Measurements from ENCODE around the gene MCF2L. TPM values are rescaled to one million over a fixed set of nuclear protein-coding genes. Genes with fewer than 3 reads are reported as not detected.

The MCF2L gene
- total and polyA plus RNA-seq, 7 experiments from 2014 or later: 0.51 to 32.6 (median 19.7) TPM

DNA sequence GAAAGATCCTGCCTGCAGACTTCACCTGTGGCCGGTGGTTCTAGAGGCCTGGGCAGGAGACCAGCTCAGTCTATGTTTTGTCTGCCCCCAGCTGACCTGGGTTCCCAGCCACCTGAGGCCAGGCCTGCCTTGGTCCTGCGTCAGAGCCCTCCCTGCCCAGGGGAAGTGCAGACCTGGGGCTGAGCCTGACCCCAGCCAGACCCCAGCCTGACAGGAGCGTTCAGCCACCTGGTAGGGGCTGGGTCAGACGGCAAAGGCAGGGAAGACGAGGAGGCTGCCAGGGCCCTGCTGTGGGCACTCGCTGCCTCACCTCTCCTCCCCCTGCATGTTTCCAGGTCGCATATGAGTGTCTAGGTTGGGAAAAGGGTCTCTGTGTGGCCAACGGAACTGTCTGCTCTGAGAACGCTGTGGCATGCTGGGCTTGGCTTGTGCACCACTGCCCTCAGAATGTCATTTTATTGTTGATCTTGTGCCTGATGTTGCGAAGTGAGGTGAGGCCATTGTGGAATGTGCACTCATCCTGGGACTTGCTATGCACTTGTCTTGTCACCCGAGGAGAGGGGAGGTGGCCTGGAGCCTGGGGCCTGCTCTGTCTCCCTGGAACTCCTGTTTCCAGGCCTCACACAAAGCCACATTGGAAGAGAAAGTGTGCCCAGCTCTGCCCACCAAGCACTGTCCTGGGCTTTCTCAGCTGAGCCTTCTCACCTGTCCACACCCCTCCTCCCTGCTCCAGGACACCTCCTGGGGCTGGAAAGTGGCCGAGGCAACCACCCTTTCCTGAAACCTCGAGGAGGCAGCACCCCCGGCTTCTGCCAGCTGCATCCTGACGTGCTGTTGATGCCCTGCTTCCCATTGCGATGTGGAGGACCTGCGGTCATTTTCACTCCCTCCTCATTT lies 15.2 kb upstream of the MCF2L start:
- Histone ChIP-seq H3K36me3 (ENCODE audit: control insufficient read depth in 2 of 3, insufficient read depth in 3 of 3, low read length in 3 of 3) (no peaks in the 10 kb centered on the region), H3K4me3 (ENCODE audit: low read length) (no peak overlapping the region), H3K27ac (ENCODE audit: low read depth, low read length) (no peak overlapping the region), H3K9me3 (ENCODE audit: control insufficient read depth in 2 of 3, low read length in 3 of 3) (no peaks in the 10 kb centered on the region), H3K4me1 (ENCODE audit: control insufficient read depth in 2 of 2, insufficient read depth in 2 of 2, low read length in 2 of 2) (no peaks in the 10 kb centered on the region), H3K27me3 (ENCODE audit: control insufficient read depth in 2 of 2, insufficient read depth in 2 of 2, low read length in 2 of 2) (no peaks in the 10 kb centered on the region)
- POLR2A ChIA-PET: no interaction called here
- intact Hi-C loops (cut with micrococcal nuclease): no loop called here
- ATAC-seq (no peak), DNase-seq (no peak)
- Mint-ChIP-seq H3K27me3 (peaks cover 0 to 24% (median 4%) of the 10 kb centered on the region in 5 donors), H3K36me3 (no peaks in the 10 kb centered on the region), H3K4me3 (no peak overlapping the region), H3K9me3 (no peaks in the 10 kb centered on the region), H3K27ac (no peak overlapping the region), H3K4me1 (no peaks in the 10 kb centered on the region)
- CTCF ChIA-PET: no interaction called here

DNA sequence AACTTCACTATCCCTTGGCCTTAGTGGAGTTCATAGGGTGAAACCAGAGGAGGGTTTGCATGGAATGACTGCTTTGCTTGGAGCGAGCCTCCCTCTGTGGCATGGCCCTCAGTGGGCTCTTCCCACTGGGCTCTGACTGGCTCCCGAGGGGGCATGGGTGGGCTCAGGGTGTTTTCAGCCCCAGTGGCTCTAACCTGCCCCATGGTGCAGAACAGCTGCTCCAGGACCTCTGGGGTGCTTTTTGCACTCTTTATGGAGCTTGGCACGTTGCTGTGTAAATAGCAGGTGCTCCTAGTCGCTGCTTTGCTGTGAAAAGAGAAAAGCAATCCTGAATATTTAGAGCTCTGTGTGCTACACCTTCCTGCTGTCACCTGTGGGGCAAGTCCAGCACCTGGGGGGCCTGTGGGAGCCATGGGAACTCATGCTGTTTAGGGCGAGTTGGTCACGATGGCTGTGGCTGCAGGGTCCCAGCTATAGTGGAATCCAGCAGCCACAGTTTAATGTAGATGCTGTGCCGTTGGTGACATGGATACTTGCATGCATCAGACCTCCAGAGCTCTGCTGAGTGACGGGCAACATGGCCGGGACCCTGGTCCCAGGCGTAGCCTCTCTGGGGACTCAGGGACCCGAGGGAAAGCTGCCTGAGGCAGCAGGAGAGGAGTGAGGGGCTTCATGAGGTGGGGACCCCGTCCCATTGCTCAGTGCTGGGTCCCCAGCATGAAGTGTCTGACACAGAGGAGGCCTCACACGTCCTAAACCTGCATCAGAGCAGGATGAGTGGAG lies 14.3 kb upstream of the MCF2L start:
- ChIA-PET CTCF (no interaction called here), POLR2A (no interaction called here)
- DNase-seq: no peak
- Histone ChIP-seq H3K27me3 (ENCODE audit: control insufficient read depth in 2 of 2, insufficient read depth in 2 of 2, low read length in 2 of 2) (no peaks in the 10 kb centered on the region), H3K4me1 (ENCODE audit: control insufficient read depth in 2 of 2, insufficient read depth in 2 of 2, low read length in 2 of 2) (no peaks in the 10 kb centered on the region), H3K36me3 (ENCODE audit: control insufficient read depth in 2 of 3, insufficient read depth in 3 of 3, low read length in 3 of 3) (no peaks in the 10 kb centered on the region), H3K27ac (ENCODE audit: low read depth, low read length) (no peak overlapping the region), H3K4me3 (ENCODE audit: low read length) (no peak overlapping the region), H3K9me3 (ENCODE audit: control insufficient read depth in 2 of 3, low read length in 3 of 3) (no peaks in the 10 kb centered on the region)
- ATAC-seq: no peak
- Mint-ChIP-seq H3K4me1 (no peaks in the 10 kb centered on the region), H3K36me3 (no peaks in the 10 kb centered on the region), H3K4me3 (no peak overlapping the region), H3K27ac (no peak overlapping the region), H3K9me3 (no peaks in the 10 kb centered on the region), H3K27me3 (peaks cover 0 to 17% (median 0%) of the 10 kb centered on the region in 5 donors)
- intact Hi-C loops (cut with micrococcal nuclease): no loop called here

GRCh38 chr13:112955271-112955937 lies 13.6 kb upstream of the MCF2L start:
- no peak overlapping the region for H3K4me3 ChIP-seq (ENCODE audit: low read length)
- H3K27me3 ChIP-seq (ENCODE audit: control insufficient read depth in 2 of 2, insufficient read depth in 2 of 2, low read length in 2 of 2): no peaks in the 10 kb centered on the region
- peaks cover 0 to 10% (median 0%) of the 10 kb centered on the region in 5 donors for H3K27me3 Mint-ChIP-seq
- H3K27ac Mint-ChIP-seq: no peak overlapping the region
- no peaks in the 10 kb centered on the region for H3K36me3 Mint-ChIP-seq
- POLR2A ChIA-PET: interaction anchor here (0.8 kb wide), 1 partner anchor 17 kb away, joined by 3 read pairs; no protein-coding TSS in a partner anchor
- no peak for DNase-seq
- H3K4me1 ChIP-seq (ENCODE audit: control insufficient read depth in 2 of 2, insufficient read depth in 2 of 2, low read length in 2 of 2): no peaks in the 10 kb centered on the region
- intact Hi-C loops (cut with micrococcal nuclease): no loop called here
- CTCF ChIA-PET: no interaction called here
- ATAC-seq: no peak
- no peak overlapping the region for H3K27ac ChIP-seq (ENCODE audit: low read depth, low read length)
- H3K9me3 ChIP-seq (ENCODE audit: control insufficient read depth in 2 of 3, low read length in 3 of 3): no peaks in the 10 kb centered on the region
- H3K4me1 Mint-ChIP-seq: no peaks in the 10 kb centered on the region
- no peaks in the 10 kb centered on the region for H3K36me3 ChIP-seq (ENCODE audit: control insufficient read depth in 2 of 3, insufficient read depth in 3 of 3, low read length in 3 of 3)
- no peak overlapping the region for H3K4me3 Mint-ChIP-seq
- no peaks in the 10 kb centered on the region for H3K9me3 Mint-ChIP-seq

DNA sequence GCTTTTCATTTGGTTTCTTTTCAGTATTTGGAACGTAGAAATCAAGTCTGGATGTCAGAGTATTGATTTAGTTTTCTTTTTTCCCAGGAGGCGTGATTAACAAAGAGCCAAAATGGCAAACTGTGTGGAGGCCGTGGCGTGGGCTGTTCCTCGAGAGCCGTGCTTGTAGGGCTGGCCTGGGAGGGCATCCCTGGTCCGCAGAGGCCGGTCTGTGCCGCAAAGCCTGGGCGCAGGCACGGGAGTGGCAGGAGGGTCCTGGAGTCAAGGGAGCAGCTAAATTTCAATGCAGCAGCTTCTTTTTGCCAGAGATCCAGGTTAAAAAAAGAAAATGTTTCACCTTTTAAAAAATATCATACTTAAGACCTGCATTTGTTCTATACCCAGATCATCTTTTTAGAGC lies 13.1 kb upstream of the MCF2L start:
- intact Hi-C loops (cut with micrococcal nuclease): no loop called here
- Histone ChIP-seq H3K4me3 (ENCODE audit: low read length) (no peak overlapping the region), H3K9me3 (ENCODE audit: control insufficient read depth in 2 of 3, low read length in 3 of 3) (no peaks in the 10 kb centered on the region), H3K36me3 (ENCODE audit: control insufficient read depth in 2 of 3, insufficient read depth in 3 of 3, low read length in 3 of 3) (no peaks in the 10 kb centered on the region), H3K4me1 (ENCODE audit: control insufficient read depth in 2 of 2, insufficient read depth in 2 of 2, low read length in 2 of 2) (no peaks in the 10 kb centered on the region), H3K27me3 (ENCODE audit: control insufficient read depth in 2 of 2, insufficient read depth in 2 of 2, low read length in 2 of 2) (no peaks in the 10 kb centered on the region), H3K27ac (ENCODE audit: low read depth, low read length) (no peak overlapping the region)
- Mint-ChIP-seq H3K4me1 (no peaks in the 10 kb centered on the region), H3K9me3 (no peaks in the 10 kb centered on the region), H3K4me3 (no peak overlapping the region), H3K27me3 (peaks cover 0 to 6% (median 0%) of the 10 kb centered on the region in 5 donors), H3K27ac (no peak overlapping the region), H3K36me3 (no peaks in the 10 kb centered on the region)
- ChIA-PET POLR2A (interaction anchor here (0.8 kb wide), 1 partner anchor 17 kb away, joined by 3 read pairs; no protein-coding TSS in a partner anchor), CTCF (no interaction called here)
- no peak for DNase-seq
- no peak for ATAC-seq

- H3K36me3 ChIP-seq (ENCODE audit: control insufficient read depth in 2 of 3, insufficient read depth in 3 of 3, low read length in 3 of 3): no peaks in the 10 kb centered on the region
These were observed 12.3 kb upstream of the MCF2L start for GRCh38 chr13:112956571-112957294.

DNA sequence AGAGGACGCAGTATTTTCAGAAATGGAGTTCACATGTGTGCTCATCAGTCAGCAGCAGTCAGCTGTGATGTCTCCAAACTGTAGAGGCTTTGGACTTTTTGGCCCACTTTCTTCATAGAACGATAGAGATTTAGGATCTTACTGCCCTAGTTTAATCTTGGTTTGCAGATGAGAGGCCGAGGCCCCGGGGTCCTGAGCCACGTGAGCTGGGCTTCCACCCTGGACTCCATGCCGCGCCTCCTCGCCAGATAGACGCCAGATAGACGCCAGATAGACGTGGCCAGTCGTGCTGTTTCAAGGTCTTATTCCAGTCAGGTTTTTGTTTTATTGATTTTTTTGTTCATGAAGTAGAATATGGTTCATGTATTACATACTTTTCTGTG lies 11.7 kb upstream of the MCF2L start:
- intact Hi-C loops (cut with micrococcal nuclease): no loop called here
- Histone ChIP-seq H3K9me3 (ENCODE audit: control insufficient read depth in 2 of 3, low read length in 3 of 3) (no peaks in the 10 kb centered on the region), H3K4me1 (ENCODE audit: control insufficient read depth in 2 of 2, insufficient read depth in 2 of 2, low read length in 2 of 2) (no peaks in the 10 kb centered on the region), H3K27ac (ENCODE audit: low read depth, low read length) (no peak overlapping the region), H3K27me3 (ENCODE audit: control insufficient read depth in 2 of 2, insufficient read depth in 2 of 2, low read length in 2 of 2) (no peaks in the 10 kb centered on the region), H3K4me3 (ENCODE audit: low read length) (no peak overlapping the region), H3K36me3 (ENCODE audit: control insufficient read depth in 2 of 3, insufficient read depth in 3 of 3, low read length in 3 of 3) (no peaks in the 10 kb centered on the region)
- no peaks in the 10 kb centered on the region for H3K4me1 Mint-ChIP-seq
- H3K36me3 Mint-ChIP-seq: no peaks in the 10 kb centered on the region
- H3K4me3 Mint-ChIP-seq: no peak overlapping the region
- H3K9me3 Mint-ChIP-seq: no peaks in the 10 kb centered on the region
- no peak overlapping the region for H3K27ac Mint-ChIP-seq
- CTCF ChIA-PET: interaction anchor here (0.6 kb wide), 1 partner anchor 51 kb away, joined by 3 read pairs; no protein-coding TSS in a partner anchor
- POLR2A ChIA-PET: no interaction called here
- no peak for ATAC-seq
- peaks cover 0 to 2% (median 0%) of the 10 kb centered on the region in 5 donors for H3K27me3 Mint-ChIP-seq
- no peak for DNase-seq

More at GRCh38 chr13:112956571-112957294, 12.3 kb upstream of the MCF2L start:
- ATAC-seq (no peak), DNase-seq (no peak)
- Mint-ChIP-seq H3K27ac (no peak overlapping the region), H3K27me3 (peaks cover 0 to 2% (median 0%) of the 10 kb centered on the region in 5 donors), H3K36me3 (no peaks in the 10 kb centered on the region), H3K4me1 (no peaks in the 10 kb centered on the region), H3K4me3 (no peak overlapping the region), H3K9me3 (no peaks in the 10 kb centered on the region)
- H3K4me3 ChIP-seq (ENCODE audit: low read length): no peak overlapping the region
- intact Hi-C loops (cut with micrococcal nuclease): no loop called here
- H3K4me1 ChIP-seq (ENCODE audit: control insufficient read depth in 2 of 2, insufficient read depth in 2 of 2, low read length in 2 of 2): no peaks in the 10 kb centered on the region
- ChIA-PET CTCF (interaction anchor here (0.6 kb wide), 1 partner anchor 51 kb away, joined by 3 read pairs; no protein-coding TSS in a partner anchor), POLR2A (no interaction called here)
- H3K27ac ChIP-seq (ENCODE audit: low read depth, low read length): no peak overlapping the region
- no peaks in the 10 kb centered on the region for H3K9me3 ChIP-seq (ENCODE audit: control insufficient read depth in 2 of 3, low read length in 3 of 3)
- H3K27me3 ChIP-seq (ENCODE audit: control insufficient read depth in 2 of 2, insufficient read depth in 2 of 2, low read length in 2 of 2): no peaks in the 10 kb centered on the region

Measured in naive thymus-derived CD4-positive, alpha-beta T cell (primary cell).